CD14-positive monocyte (primary cell): Measurements from ENCODE around the gene INTS14. TPM values are rescaled to one million over a fixed set of nuclear protein-coding genes. Genes with fewer than 3 reads are reported as not detected.

Experiments
- DNase-seq, 3 donors: peaks; one replicate each; pipeline ENCODE4 v3.0.0-alpha.2; 2011 to 2022
- H2AFZ ChIP-seq: 2 replicates; pipeline ENCODE4 v1.6.0; 2012; ENCODE audit warnings: mild to moderate bottlenecking, low read depth, low read length, inconsistent platforms; ENCODE audit not compliant: insufficient read depth, poor library complexity, severe bottlenecking
- H3K27ac ChIP-seq, 2 donors: 1 replicate in 1 of 2; 2 replicates in 1 of 2; pipeline ENCODE4 v1.5.1; 2012 to 2013; ENCODE audit warnings: low read length in 2 of 2, control low read depth in 1 of 2, inconsistent platforms in 1 of 2, low read depth in 1 of 2, mild to moderate bottlenecking in 1 of 2
- H3K27me3 ChIP-seq, 2 donors: one replicate each; pipeline versions ENCODE4 v1.6.0 to v1.6.1; 2011 to 2013; ENCODE audit warnings: low read length in 2 of 2; ENCODE audit not compliant: control insufficient read depth in 2 of 2, insufficient read depth in 2 of 2
- H3K36me3 ChIP-seq, 2 donors: replicated peaks in 1 of 2; 1 replicate in 1 of 2; 2 replicates in 1 of 2; pipeline versions ENCODE4 v1.5.1 to v1.6.1; 2012 to 2013; ENCODE audit warnings: low read length in 2 of 2, control low read depth in 1 of 2, inconsistent platforms in 1 of 2, mild to moderate bottlenecking in 1 of 2; ENCODE audit not compliant: insufficient read depth in 2 of 2, control insufficient read depth in 1 of 2
- H3K4me1 ChIP-seq, 2 donors: 1 replicate in 1 of 2; 2 replicates in 1 of 2; pipeline versions ENCODE4 v1.5.1 to v1.6.1; 2012 to 2013; ENCODE audit warnings: low read length in 2 of 2, control low read depth in 1 of 2, inconsistent platforms in 1 of 2, mild to moderate bottlenecking in 1 of 2, moderate library complexity in 1 of 2; ENCODE audit not compliant: insufficient read depth in 2 of 2, control insufficient read depth in 1 of 2
- H3K4me2 ChIP-seq: replicated peaks from 2 replicates; pipeline ENCODE3; 2012; ENCODE audit warnings: low read length, moderate library complexity, mild to moderate bottlenecking; ENCODE audit not compliant: poor library complexity, severe bottlenecking; ENCODE audit errors: extremely low read depth
- H3K4me3 ChIP-seq, 3 experiments: fragments of 200-600 bp in 1 of 3; sonication (generic) in 1 of 3; replicated peaks in 1 of 3; 1 replicate in 2 of 3; 2 replicates in 1 of 3; pipeline ENCODE4 v1.5.1; 2011 to 2013; ENCODE audit warnings: low read length in 3 of 3, mild to moderate bottlenecking in 3 of 3, control low read depth in 2 of 3, low read depth in 2 of 3, inconsistent platforms in 1 of 3, moderate library complexity in 1 of 3
- H3K79me2 ChIP-seq: 2 replicates; pipeline ENCODE4 v1.6.0; 2012; ENCODE audit warnings: mild to moderate bottlenecking, control low read depth, inconsistent platforms, low read length, moderate library complexity; ENCODE audit not compliant: insufficient read depth
- H3K9ac ChIP-seq: 2 replicates; pipeline ENCODE4 v1.6.0; 2017; ENCODE audit warnings: low read length, mild to moderate bottlenecking; ENCODE audit not compliant: insufficient read depth, poor library complexity, severe bottlenecking
- H3K9me3 ChIP-seq, 2 donors: replicated peaks in 1 of 2; 1 replicate in 1 of 2; 2 replicates in 1 of 2; pipeline versions ENCODE4 v1.5.1 to v1.6.1; 2012 to 2013; ENCODE audit warnings: low read length in 2 of 2, control low read depth in 1 of 2; ENCODE audit not compliant: control insufficient read depth in 1 of 2, insufficient read depth in 1 of 2
- H4K20me1 ChIP-seq: 2 replicates; pipeline ENCODE4 v1.6.0; 2012; ENCODE audit warnings: mild to moderate bottlenecking, low read length, control low read depth, moderate library complexity; ENCODE audit not compliant: insufficient read depth
- H3K27ac Mint-ChIP-seq, 7 donors: one replicate each; pipeline ENCODE4 v1.8.0; 2020; ENCODE audit warnings: mild to moderate bottlenecking in 7 of 7, mixed read lengths in 7 of 7, moderate library complexity in 6 of 7, inconsistent platforms in 2 of 7
- H3K27me3 Mint-ChIP-seq, 3 donors: one replicate each; pipeline ENCODE4 v1.8.0; 2021 to 2022; ENCODE audit warnings: low read depth in 3 of 3, mild to moderate bottlenecking in 3 of 3, mixed read lengths in 3 of 3, moderate library complexity in 3 of 3, inconsistent platforms in 1 of 3
- H3K36me3 Mint-ChIP-seq, 2 donors: one replicate each; pipeline ENCODE4 v1.8.0; 2020; ENCODE audit warnings: mixed read lengths in 2 of 2, inconsistent platforms in 1 of 2, mild to moderate bottlenecking in 1 of 2
- H3K4me1 Mint-ChIP-seq: one replicate; pipeline ENCODE4 v1.8.0; 2020; ENCODE audit warnings: mild to moderate bottlenecking, mixed read lengths
- H3K4me3 Mint-ChIP-seq, 2 donors: one replicate each; pipeline ENCODE4 v1.8.0; 2020; ENCODE audit warnings: mild to moderate bottlenecking in 2 of 2, mixed read lengths in 2 of 2, moderate library complexity in 1 of 2
- H3K9me3 Mint-ChIP-seq, 7 donors: one replicate each; pipeline ENCODE4 v1.8.0; 2020 to 2022; ENCODE audit warnings: mixed read lengths in 7 of 7, mild to moderate bottlenecking in 6 of 7, moderate library complexity in 6 of 7, inconsistent platforms in 2 of 7
- CTCF ChIP-seq: fragments of 200-600 bp; IDR thresholded peaks from one replicate; pipeline ENCODE4 v1.8.0; 2022; ENCODE audit warnings: antibody characterized with exemption, mild to moderate bottlenecking
- WGBS: methylation state at CpG from one replicate; pipeline ENCODE4 v1.1.5; 2013; ENCODE audit warnings: missing lambda C conversion rate; ENCODE audit not compliant: insufficient coverage; 5-methylcytosine and 5-hydroxymethylcytosine counted together
- intact Hi-C, 2 donors: fragments of 100-400 bp; cut with micrococcal nuclease; formaldehyde crosslinking; loops; one replicate each; pipeline versions ENCODE4 v1.15.0 to v1.15.1; 2023
- polyA plus RNA-seq, 3 donors: library from polyadenylated mRNA; depleted of rRNA in 1 of 3; unstranded in 2 of 3; stranded (reverse) in 1 of 3; fragments of 300-500 nt in 2 of 3; fragments of >200 nt in 1 of 3; fragmentation: Illumina TruSeq in 2 of 3; gene quantifications; 1 replicate in 2 of 3; 2 replicates in 1 of 3; pipeline ENCODE4 v1.2.3, GENCODE V29; 2012 to 2021

Gene INTS14
- polyA plus RNA-seq, 3 donors = 10.1 to 20.3 (median 12.0) TPM

- intact Hi-C loops = no loop called here
- H3K79me2 ChIP-seq = peaks cover 20% of the 10 kb centered on the region
- no peaks in the 10 kb centered on the region for H4K20me1 ChIP-seq
- no peak overlapping the region for H3K27ac ChIP-seq
- peaks cover 48 to 85% of the 10 kb centered on the region in 2 donors for H3K36me3 ChIP-seq
- H3K27ac Mint-ChIP-seq = no peak overlapping the region
- H3K4me1 ChIP-seq = no peaks in the 10 kb centered on the region
- H3K9me3 ChIP-seq = no peaks in the 10 kb centered on the region
- DNase-seq = no peak
- H3K36me3 Mint-ChIP-seq = peaks cover 40 to 61% of the 10 kb centered on the region in 2 donors
- H3K27me3 Mint-ChIP-seq = no peaks in the 10 kb centered on the region
- H3K4me2 ChIP-seq = no peak overlapping the region
- no peak overlapping the region for H3K4me3 ChIP-seq
- H3K27me3 ChIP-seq = no peaks in the 10 kb centered on the region
- no peaks in the 10 kb centered on the region for H3K4me1 Mint-ChIP-seq
- H3K4me3 Mint-ChIP-seq = no peak overlapping the region
- no peaks in the 10 kb centered on the region for H3K9me3 Mint-ChIP-seq
- H3K9ac ChIP-seq = no peak overlapping the region
- no CpG with 5 or more reads among the region's 2 CpGs for WGBS
- TF ChIP-seq CTCF = no peak
- no peak overlapping the region for H2AFZ ChIP-seq
Observed at GRCh38 chr15:65603134-65603533, 7.8 kb downstream of the INTS14 start.

- Mint-ChIP-seq H3K4me1 (no peaks in the 10 kb centered on the region), H3K36me3 (peaks cover 62 to 85% of the 10 kb centered on the region in 2 donors), H3K27me3 (no peaks in the 10 kb centered on the region), H3K4me3 (no peak overlapping the region), H3K9me3 (no peaks in the 10 kb centered on the region), H3K27ac (no peak overlapping the region)
- Histone ChIP-seq H4K20me1 (no peaks in the 10 kb centered on the region), H3K9me3 (no peaks in the 10 kb centered on the region), H3K9ac (no peak overlapping the region), H3K4me1 (no peaks in the 10 kb centered on the region), H3K27me3 (no peaks in the 10 kb centered on the region), H2AFZ (no peak overlapping the region), H3K4me2 (no peak overlapping the region), H3K36me3 (peaks cover 71 to 96% of the 10 kb centered on the region in 2 donors), H3K4me3 (no peak overlapping the region), H3K79me2 (no peaks in the 10 kb centered on the region), H3K27ac (no peak overlapping the region)
- no peak for DNase-seq
- WGBS = 100% methylated on average over 3 of the region's 5 CpGs
- no peak for TF ChIP-seq CTCF
- intact Hi-C loops = no loop called here
Observed at GRCh38 chr15:65599677-65600076, 11.3 kb downstream of the INTS14 start.
